Stimulated activated CD4-positive, alpha-beta T cell treated with anti-CD3 and anti-CD28 coated beads, Interleukin-1b, Interleukin-23, amount 100 ng/mL, for 48 hours (primary cell): Measurements from ENCODE around the gene PLA2G2E.

ENCODE experiments used
- DNase-seq: peaks from one replicate; pipeline ENCODE4 v3.0.0-alpha.2; 2020

Gene PLA2G2E

DNA sequence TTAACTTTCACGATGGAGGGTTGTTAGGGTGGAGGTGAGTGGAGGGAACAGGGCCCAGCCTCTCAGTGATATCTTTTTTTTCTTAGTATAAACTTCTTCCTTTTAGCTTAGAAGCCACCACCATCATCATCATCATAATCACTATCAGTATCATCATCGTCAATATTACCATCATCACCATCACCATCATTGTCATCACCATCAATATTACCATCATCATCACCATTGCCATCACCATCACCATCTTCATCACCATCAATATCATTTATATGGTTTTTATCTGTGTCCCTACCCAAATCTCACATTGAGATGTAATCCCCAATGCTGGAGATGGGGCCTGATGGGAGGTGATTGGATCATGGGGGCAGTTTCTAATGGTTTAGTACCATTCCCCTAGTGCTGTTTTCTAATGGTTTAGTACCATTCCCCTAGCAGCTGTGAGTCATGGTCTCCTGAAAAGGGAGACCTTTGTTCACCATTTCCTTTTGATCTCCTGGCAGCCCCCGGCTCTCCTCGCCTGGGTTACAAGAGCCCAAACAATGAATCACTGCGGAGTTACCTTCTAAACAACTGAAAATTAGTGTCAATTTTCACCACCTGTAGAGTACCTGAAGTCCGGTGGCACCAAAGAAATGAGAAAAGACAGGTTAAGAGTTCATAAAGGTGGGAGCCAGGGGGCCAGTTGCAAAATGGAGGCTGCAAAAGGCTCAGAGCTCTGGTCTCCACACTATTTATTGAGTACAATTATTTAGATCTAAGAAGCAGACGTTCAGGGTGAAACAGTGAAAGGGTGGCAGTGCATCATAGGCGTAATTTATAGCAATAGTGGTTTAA, 3.1 kb upstream of the PLA2G2E start:
- no peak for DNase-seq

DNA sequence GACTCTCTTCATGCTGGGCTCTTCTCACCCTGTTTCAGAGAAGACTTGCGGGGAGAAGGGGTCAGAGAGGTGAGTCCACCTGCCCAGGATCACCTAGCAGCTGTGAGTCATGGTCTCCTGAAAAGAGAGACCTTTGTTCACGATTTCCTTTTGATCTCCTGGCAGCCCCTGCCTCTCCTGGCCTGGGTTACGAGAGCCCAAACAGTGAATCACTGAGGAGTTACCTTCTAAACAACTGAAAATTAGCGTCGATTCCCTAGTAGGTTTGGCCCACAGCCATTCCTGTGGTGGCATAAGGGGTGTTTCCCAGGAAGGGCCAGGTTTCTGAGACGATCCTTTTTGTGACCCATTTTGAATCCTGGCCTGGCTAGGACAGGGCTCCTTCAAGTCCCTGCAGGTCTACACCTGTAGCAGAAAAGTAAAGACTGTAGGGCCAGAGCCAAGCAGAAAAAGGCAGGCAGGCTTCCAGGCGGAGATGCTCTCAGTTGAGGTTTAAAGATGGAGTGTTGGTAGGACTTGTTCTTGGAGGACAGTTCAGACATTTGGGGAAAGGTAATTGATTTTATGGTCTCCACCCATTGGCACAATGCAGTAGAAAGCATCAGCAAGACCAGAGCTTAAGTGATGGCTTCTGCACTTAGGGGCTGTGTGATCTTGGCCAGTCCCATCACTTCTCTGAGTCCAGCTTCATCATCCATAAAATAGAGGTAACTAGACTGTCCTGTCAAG, 2.1 kb upstream of the PLA2G2E start:
- no peak for DNase-seq

DNA sequence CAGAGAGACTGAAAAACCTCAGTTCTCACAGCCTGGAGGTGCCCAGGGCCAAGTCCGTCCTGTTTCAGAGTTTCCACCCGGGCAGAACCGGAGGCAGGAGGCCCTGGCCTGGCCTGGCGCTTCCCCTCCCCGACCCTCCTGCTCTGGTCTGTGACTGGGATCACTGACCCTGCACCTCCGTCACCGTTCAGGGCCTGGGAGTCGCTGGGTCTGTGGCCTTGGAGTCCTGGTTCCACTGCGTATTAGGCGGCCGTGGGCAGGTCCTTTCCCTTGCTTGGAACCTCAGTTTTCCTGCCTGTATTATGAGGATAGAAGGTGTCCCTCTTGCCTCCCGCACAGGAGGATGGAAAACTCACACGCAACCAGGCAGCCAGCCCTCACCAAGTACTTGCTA, 533 bp upstream of the PLA2G2E start:
- no peak for DNase-seq

DNA sequence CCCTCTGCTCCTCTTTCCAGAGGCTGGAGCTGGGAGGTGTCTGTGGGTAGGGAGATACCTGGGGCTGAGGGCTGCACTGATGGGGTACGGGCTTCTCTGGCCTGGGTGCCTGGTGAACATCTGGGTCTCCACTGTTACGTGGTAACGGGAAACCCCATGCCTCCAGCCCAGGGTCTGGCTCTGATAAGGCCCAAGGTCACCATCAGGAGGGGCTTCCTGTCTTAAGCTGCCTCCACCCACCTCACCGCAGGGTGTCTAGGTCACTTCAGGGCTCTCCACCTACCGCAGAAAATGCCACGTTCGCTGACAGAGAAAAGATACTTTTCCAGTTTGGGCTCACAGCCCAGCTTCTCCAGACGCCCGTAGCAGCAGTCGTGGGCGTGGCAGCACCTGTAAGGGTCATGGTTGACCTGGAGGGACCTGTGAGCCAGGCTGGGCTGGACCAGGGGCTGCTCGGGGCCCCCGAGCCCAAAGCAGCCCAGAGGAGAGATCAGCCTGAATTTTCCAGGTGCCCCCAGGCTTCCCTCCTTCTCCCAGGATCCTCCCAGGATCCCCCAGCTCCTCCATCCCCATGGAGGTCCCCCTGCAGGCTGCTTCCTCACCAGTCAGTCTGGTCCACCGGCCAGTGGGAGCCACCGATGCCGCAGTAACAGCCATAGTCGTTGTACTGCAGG, 1.3 kb downstream of the PLA2G2E start:
- no peak for DNase-seq

DNA sequence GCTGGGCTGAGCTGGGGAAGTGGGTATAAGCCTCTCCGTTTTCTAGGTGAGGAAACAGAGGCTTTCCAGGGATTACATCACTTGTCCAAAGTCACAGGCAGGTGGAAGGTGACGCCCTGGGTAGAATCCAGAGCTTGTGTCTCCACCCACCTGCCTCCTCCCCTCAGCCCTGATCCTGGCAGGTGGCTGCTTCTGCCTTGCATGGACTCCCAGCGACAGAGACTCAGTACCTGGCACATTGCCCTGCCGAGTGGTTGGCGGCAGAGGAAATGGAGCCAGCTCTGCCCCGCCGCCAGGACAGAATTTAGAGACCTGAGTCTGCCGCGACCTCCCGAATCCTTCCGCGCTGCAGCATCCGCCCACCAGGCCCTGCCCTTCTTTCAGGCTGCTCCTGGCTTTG, 2.1 kb downstream of the PLA2G2E start:
- no peak for DNase-seq

DNA sequence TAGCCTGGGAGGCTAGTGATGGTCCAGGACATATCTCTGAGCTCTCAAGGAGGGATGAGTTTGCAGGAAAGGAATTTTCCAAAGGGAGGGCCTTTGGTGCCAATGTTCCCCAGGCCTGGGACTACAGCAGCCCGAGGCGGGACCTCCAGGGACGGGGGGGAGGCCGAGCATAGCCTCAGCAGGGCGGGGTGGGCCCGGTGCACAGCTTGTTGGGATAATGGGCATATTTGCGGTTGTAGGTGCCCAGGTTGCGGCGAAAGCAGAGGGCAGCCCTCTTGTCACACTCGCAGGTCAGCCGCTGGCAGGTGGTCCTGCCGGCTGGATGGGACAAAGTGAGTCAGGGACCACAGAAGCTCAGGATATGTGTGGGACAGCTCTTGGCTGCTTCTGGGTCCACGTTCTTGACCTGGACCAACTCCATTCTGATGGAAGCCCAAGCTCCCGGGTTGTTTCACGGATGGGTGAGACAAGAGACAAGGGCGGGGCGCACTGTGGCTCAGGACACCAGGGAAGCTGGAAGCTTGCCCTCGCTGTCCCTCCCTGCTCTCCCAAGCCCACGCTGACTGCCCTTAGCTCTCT, 3.2 kb downstream of the PLA2G2E start:
- DNase-seq, result no peak

DNA sequence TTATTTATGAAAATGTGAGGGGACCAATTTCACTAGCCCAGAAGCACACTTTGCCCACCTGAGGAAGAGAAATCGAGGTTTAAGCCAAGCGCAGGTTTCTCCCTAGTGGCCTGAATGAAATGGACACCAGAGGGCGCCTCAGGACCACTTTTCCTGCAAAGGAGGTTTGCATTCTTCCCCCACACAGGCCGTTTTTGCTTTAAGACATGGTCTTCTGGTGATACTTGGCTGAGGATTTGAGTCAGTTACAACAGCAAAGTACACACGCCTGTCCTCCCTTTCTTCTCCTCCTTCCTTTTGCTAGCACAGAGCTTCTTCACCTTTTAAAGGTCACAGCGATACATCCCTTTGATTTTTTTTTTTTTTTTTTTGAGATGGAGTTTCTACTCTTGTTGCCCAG, 5.4 kb downstream of the PLA2G2E start:
- DNase-seq, result peak; percentile 75

DNA sequence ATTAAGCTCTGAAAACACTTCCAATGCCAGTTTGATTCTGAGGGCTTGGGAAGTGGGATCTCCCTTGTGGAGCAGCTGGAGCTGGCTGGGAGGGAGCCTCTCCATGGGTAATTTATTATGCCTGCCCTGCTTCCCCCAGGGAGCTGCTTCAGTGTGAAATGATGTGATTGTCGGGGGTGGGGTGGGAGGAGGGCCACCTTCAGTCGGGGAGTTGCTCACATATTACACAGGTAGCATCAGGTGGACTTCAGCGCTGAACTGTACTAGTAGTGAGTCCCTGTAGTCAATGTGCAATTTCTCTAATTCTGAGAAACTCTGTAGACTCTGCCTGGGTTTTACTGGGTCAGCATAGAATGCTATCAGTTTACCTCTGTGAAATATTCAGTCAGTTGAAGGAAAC, 12.8 kb downstream of the PLA2G2E start:
- DNase-seq, result no peak

DNA sequence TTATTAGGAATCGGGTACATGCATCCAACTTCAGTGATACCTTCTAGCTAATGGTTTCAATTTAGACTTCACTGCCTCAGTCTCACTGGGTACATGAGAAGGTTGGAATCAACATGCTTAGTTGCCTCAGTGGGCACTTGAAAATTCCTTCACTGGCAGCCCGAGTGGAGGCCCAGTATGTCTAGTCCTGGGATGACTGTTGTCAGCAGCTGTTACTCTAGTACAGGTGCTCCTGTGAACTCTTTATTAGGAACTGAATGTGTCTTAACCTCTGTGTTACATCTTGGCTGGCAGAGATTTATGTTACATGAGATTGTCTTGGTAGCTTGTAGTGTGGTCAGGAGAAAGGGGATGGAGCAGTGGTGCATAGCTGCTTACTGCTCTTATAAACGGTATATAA, 13.4 kb downstream of the PLA2G2E start:
- DNase-seq, result no peak

DNA sequence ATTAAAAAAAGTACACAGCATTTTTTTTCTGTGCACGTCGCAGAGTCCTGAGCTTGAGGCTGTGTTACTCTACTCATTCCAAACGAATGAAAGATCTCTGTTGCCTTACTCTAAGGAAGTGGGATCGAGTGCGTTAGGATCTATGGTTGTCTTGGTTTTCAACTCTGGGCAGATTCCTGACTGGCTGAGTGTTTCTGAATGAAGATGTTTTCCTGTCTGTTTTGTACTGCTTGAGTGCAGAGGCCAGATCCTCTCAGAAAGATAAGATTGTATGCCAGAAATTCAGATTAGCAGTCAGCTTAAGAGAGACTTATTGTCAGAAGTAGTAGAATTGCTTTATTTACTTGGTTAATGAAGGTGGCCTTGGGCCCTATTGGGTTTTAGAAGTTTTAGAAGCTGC, 14.0 kb downstream of the PLA2G2E start:
- DNase-seq, result no peak

DNA sequence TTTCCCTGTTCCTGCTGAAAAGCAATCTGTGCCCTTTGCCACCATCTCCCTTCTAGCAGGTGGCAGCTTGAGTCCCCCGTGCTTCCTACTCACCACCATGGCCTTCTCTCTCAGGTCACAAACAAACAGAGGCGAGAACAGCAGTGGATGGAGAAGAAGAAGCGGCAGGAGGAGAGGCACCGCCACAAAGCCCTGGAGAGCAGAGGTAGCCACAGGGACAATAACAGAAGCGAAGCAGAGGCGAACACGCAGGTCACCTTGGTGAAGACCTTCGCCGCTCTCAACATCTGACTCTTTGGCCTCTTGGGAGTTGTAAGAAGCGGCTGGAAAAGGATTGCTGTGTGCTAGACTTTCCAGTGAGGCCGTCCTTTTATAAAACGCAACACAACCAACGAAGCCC, 16.0 kb downstream of the PLA2G2E start:
- no peak for DNase-seq

DNA sequence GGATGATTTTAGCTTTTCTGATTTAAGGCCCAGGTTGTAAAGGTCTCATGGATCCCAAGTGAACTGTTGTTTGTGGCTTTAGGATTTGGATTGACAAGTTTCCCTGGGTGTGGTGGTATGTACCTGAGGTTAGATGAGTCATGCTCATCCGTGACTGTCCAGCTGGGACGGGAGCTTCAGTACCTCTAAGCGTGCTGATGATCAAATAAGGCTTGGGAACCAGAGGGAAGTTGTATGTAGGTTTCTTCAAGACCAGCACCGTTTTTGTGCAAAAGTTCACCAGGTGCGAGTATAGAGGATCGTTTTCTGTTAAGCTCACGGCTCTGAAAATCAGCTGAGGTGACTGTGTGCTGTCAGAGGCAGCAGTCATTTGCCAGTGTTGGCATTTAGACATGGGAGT, 19.8 kb downstream of the PLA2G2E start:
- DNase-seq, result no peak

DNA sequence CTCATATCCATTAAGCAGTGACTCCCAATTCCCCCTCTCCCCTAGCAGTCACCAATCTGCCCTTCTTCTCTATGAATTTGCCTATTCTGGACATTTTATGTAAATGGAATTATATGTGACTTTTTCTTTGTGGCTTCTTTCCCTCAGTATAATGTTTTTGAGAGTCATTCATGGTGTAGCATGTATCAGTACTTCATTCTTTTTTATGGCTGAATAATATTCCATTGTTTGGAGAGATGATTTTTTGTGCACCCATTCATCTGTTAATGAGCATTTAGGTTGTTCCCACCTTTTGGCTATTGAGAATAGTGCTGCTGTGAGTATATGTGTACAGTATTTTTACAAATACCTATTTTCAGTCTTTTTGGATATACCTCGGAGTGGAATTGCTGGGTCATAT, 21.8 kb downstream of the PLA2G2E start:
- no peak for DNase-seq

DNA sequence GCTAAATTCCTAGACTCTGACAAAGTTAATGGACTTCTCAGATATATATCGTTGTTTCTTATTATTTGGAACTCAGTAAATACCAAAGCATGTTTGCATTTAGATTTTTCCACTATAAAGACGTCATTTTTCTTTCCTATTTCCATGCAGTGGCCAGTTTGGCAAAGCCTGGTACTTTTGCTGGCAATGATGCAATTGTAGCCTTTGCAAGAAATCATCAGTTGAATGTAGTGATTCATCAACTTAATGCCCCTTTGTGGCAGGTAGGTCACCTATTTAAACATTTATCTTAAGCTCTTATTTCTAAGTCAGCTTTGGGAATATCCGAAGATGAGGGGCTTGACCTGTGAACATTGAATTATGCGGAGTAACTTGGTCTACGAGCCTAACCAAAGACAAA, 29.2 kb downstream of the PLA2G2E start:
- no peak for DNase-seq

DNA sequence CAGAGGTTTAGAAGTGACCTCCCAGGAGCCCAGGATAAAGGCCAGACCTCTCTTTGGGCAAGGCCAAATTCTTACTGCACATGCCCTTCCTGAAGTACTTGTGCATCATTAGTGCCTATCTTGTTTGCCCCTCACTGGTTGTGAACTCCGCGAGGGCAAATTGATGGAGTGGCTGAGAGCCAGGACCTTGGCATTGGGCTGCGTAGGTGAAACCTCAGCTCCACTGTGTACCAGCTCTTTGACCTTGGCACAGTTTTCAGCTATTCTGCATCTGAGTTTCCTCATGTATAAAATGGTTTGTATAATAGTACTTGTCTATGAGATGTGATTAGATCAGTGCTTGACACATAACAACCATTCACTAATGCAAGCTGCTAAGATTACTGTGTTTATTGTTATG, 29.7 kb downstream of the PLA2G2E start:
- no peak for DNase-seq

DNA sequence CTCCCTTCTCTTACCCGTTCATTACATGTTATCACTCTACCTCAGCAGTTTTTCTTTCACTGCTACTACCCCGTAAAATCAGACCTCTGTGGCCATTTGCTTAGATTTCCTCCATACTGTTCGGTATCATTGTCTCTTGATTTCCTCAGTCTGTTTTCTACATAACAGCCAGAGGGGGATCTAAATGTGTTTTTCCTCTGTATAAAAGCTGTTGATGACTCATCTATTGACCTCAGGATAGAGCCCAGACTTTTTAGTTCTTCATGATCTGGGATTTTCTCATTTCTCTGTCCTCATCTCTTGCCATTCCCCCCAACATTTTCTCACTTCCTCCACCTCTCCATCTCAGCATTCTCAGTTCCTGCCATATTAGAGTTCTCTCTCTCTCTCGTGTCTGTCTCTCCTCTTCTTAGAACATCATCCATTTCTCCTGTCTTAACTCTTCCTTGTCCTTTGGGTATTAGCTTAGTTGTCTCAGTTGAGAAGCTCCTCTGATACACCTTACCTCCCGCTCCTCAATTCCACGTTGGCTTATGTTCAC, 30.7 kb downstream of the PLA2G2E start:
- no peak for DNase-seq

DNA sequence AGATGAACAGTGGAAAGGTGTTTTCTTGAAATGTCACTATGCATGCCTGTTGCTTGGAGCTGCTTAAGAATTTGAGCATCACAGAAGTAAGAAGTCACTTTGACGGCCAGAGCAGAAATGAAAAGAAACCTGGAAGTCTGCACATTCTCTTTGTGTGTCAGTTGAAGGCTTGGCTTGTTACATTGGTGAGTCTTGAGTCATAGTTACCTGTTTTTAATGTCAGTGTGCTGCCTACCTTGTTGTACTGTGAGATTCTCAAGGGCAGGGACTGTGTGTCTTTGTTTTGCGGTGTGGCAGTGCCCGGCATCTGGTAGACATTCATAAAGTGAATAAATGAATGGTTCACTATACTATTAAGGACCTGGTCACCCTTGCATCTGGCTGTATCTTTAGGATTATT, 31.3 kb downstream of the PLA2G2E start:
- DNase-seq, result no peak

DNA sequence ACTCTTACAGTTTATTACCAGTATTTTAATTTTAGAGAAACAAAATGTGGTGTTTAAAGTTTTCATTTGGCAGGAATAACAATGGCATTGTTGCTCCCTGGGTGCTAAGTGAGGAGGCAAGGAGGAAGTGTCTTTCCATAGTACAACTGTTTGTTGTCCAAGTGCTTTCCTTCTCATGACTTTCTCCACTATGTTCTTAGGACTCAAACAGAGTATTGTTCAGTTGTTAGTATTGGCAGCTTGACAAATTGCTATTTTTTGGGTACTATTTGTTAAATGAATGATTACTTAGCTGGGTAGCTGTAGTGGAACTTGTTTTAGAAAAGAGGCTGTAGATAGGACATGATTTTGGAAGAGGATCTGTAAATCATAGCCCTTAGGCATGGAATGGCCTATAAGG, 33.8 kb downstream of the PLA2G2E start:
- no peak for DNase-seq

DNA sequence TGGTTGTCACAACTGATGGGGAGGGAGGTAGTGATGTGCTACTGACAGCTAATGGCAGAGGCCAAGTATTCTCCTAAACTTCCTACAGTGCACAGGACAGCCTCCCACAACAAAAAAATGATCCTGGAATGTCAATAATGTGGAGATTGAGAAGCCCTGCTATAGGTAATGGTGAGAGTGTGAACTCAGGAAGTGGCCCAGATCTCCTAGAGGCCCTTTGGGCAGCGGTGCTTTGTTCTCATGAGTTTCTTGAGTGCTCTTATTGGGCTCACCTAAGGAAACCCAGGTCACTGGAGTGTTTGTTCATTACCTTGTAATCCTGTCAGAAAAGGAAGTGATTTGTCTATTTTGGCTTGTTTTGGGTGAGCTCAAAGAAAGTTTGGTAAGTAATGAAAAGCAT, 35.3 kb downstream of the PLA2G2E start:
- no peak for DNase-seq

DNA sequence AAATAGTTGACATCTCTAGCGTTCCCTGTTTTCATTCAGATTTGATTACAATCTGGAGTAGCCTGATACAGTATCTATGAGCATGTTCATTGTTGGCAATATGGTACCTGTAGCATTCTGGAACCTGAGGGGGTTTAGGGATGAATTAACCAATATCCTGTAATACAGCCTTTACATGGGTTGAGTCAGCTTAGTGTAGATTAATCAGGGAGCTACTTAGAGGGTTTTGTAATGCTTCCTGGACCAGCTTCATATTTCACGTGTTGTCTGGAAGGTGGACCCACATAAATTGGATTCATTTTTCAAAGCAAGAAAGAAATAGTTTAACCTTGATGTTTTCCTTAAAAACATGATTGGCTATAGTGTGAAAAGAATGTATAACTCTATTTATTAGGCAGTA, 37.6 kb downstream of the PLA2G2E start:
- no peak for DNase-seq

DNA sequence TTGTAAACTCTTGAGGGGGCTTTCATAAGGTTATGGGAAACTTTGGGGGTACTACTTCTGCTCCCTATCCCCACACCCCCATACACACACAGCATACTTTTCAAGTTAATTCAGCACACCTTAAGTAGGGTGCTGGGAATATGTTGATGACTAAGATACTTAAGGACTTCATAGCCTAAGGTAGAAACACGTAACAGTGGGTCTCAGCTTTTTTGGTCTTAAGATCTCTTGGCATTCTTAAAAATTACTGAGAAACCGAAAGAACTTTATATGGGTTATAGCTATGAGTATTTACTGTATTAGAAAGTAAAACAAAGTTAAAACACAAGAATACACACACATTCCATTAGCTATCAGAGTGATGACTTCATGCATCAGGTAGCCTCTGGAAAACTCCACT, 39.1 kb downstream of the PLA2G2E start:
- no peak for DNase-seq

DNA sequence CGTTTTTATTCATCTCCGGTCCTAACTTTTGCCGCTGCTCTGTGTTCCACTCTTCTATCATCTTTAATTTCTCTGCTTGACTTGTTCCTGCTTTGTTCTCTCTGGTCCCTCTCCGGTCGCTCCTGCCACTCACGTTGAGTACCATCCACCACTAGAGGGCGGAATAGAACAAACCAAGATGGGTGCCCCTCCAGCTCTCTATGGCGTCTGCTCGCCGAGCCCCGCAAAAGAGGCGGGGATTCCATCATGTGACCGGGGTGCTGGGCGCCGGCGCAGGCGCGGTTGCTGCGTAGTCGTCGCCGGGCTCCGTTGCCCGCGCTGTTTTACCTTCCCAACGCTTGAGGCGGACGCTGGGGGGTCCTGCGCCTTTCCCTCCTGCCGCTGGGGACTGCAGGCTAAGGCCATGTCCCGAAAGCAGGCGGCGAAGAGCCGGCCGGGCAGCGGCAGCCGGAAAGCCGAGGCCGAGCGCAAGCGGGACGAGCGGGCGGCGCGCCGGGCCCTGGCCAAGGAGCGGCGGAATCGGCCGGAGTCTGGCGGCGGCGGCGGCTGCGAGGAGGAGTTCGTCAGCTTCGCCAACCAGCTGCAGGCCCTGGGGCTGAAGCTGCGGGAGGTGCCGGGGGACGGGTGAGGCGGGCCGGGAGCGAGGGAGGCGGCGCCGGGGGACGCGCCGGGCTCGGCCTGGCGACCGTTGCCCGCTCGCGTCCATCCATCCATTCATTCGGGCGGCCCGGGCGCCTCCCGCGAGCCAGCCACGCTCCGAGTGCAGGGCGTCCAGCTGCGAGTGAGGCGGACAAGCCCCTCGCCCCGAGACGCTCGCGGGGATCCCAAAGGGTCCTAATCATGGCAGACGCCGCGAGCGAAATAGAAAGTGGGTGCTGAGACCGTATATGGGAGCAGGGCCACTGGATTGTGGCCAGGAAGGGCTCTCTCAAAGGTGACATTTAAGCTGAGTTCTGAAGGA, 41.0 kb downstream of the PLA2G2E start, which contains the start of gene OTUD3:
TSS of gene OTUD3 (plus strand) at position 285 of the 961 bp plus-strand sequence. CDS start at position 404, 119 bp downstream.
- peak; percentile 95 for DNase-seq
